ENCODE results near the gene CHST12.
"Not testable (repeated sequence)": the region's sequence is repeated elsewhere in the genome, so short reads cannot be mapped to it uniquely, and the experiment has no call there.

Gene CHST12

DNA sequence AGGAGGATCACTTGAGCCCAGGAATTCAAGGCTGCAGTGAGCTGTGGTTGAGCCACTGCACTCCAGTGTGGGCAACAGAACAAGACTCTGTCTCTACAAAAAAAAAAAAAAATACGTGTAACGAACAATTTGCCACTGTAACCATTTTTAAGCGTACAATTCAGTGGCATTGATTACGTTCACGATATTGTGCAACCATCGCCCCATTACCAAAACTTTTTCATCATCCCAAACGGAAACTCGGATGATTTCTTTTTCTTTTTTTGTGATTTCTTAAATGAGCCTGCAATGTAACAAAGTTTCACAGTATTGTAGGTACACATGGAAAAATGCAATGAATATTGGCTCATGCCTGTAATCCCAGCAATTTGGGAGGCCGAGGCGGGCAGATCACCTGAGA lies 63.3 kb downstream of the CHST12 start:
- DNase-seq: no peak

DNA sequence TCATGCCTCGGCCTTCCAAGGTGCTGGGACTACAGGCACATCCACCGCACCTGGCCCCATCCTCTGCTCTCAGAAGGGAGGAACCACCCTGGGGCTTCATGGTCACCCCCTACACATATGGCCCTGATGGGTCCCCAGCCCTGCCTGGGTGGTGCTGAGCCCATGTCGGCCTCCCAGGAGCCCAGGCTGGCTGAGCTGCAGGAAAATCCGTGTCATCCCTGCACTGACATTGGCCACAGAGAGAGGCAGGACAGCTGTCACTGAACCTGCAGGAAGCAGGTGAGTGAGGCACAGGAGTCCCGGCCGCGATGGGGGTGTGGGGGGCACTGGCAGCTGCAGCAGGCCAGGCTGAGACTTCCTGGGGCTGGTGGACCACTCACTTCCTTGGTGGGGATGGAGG lies 64.8 kb downstream of the CHST12 start:
- DNase-seq: no peak

DNA sequence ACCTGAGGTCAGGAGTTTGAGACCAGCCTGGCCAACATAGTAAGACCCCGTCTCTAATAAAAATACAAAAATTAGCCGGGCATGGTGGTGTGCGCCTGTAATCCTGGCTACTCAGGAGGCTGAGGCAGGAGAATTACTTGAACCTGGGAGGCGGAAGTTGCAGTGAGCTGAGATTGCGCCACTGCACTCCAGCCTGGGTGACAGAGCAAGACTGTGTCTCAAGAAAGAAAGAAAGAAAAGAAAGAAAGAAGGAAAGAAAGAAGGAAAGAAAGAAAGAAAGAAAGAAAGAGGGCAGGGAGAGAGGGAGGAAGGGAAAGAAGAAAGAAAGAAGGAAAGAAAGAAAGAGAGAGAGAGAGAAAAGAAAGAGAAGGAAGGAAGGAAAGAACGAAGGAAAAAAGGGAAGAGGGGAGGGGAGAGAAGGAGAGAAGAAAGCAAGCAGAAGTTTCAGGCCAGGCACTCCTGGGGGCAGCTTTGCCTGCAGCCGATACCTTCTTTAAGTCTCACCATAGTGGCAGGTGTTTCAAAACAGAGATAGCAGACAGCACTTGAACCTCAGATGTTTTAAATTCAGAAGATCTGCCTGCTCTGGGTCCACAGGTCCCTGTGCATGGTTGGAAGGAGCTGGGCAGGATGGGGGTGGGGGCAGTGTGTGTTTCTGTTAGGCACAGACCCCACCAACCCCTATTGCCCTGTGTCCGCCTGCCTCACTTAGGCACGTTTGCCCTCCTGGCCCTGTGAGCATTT lies 66.2 kb downstream of the CHST12 start:
- not testable (repeated sequence) for DNase-seq

DNA sequence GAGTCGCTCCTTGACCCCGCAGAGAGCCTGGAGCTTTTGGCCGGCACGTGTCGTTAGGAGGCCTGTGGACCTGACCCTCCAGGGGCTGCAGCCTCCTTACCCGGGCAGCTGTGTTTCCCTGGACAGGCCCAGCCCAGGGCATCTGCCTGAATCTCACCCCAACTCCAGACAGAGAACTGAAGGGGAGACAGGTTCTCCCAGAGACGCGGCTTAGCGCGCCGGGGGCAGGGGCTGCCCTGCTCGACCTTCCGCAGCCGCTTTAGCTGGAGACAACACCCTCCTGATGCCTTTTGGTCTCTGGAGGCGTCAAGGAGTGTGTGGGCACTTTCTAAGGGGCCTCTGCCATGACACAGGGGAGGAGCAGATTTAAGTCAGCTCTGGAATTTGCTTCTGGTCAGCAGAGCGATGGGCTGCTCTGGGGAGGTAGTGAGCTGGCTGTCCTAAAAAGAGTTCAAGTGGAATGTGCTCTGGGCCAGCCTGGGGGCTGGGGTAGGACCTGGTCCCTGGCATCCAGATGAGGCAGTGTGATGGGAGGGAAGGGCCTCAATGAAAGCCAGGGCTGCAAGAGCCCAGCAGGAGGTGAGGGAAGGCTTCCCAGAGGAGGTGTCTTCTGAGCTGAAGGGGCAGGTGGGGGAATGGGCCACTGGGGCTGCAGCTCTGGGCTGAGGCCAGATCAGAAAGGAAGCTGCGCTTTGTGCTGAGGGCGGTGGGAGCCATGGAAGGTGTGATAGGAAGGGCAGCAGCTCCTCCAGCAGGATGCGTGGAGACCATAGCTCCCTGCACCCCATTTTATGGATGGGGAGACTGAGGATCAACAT lies 67.0 kb downstream of the CHST12 start:
- no peak for DNase-seq

DNA sequence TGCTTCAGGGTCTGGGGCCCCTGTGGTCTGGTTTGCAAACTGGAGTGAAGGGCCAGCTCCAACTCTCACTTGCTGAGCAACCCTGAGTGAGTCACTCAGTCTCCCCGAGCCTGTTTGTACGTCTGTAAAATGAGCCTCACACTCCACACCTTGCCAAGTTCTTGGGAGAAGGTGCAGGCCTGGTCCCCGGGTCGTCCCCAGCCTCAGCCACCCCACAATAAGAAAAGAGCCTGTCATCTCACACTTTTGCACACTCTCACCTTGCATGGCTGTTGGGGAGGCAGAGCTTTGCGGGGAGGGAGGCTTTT lies 67.6 kb downstream of the CHST12 start:
- DNase-seq: no peak

DNA sequence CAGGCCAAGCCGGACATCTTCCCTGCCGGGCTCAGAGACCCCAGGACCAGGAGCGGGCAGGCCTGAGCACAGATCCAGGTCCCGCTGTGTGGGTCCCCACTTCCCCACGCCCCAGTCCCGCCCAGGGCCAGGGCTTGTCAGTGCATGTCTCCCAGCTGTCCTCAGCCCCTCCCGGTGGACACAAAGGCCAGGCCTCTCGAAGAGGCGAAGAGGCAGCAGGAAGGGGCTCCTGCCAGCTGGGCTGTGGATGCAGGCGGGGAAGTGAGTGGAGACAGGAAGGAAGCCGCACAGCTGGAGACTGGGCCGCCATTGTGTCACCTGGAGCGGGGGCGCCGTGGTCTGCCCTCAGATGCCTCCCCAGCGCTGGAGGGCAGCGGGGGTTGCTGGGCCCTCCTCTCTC lies 68.0 kb downstream of the CHST12 start:
- no peak for DNase-seq

DNA sequence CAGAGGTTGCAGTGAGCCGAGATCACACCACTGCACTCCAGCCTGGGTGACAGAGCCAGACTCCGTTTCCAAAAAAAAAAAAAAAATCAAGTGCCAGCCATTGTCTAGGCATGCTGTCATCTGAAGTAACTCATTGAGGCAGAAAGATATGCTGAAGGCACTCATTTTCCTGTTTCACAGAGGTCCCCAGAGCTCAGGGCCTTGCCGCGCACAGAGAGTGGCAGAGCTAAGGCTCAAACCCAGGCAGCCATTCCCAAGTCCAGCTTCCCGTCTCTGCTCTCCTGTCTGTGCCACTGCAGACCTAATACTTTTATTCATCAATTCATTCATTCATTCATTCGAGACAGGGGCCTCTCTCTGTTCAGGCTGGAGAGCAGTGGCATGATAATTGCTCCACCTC lies 69.3 kb downstream of the CHST12 start:
- DNase-seq: no peak

DNA sequence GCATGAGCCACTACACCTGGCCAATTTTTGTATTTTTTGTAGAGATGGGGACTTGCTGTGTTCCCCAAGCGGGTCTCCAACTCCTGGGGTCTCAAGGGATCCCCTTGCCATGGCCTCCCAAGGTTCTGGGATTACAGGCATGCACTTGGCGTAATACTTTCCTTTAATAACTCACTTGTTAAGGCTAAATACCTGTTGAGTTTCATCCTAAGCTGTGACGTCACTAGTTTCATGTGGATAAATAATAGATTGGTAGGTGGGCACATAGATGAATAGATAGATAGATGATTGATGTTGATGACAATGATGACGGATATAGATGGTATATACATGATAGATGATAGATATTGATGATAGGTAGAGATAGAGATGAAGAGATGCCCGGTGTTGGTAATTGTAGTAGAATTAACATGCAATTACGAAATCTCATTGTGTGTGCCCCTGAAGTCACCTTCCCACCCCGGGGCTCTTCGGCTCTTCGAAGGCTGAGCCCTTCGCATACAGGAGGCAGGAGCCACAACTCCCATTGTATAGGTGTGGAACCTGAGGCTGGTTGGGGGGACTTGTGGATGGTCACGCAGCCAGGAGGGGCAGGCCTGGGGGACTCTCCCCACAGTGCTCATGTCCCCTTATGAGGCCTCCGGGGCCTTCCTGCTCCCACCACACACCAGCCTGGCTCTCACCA lies 70.2 kb downstream of the CHST12 start:
- no peak for DNase-seq

DNA sequence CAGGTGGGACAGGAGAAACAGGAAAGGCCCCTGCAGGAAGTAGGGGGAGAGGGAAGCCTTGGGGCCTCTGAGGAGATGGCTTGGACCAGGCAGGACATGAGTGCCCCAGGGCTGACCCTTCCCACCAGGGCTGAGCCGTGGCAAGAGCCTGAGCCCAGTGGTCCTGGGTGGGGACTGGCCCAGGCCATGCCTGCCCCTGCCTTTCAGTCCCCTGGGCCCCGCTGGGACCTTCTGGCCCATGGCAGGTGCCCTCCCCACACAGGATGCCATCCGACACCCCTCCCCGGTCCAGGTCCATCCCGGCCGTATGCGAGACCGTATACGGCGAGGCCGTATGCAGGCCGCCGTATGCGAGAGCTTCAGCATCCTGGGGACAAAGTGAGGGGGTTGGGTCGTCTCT lies 70.8 kb downstream of the CHST12 start:
- no peak for DNase-seq

DNA sequence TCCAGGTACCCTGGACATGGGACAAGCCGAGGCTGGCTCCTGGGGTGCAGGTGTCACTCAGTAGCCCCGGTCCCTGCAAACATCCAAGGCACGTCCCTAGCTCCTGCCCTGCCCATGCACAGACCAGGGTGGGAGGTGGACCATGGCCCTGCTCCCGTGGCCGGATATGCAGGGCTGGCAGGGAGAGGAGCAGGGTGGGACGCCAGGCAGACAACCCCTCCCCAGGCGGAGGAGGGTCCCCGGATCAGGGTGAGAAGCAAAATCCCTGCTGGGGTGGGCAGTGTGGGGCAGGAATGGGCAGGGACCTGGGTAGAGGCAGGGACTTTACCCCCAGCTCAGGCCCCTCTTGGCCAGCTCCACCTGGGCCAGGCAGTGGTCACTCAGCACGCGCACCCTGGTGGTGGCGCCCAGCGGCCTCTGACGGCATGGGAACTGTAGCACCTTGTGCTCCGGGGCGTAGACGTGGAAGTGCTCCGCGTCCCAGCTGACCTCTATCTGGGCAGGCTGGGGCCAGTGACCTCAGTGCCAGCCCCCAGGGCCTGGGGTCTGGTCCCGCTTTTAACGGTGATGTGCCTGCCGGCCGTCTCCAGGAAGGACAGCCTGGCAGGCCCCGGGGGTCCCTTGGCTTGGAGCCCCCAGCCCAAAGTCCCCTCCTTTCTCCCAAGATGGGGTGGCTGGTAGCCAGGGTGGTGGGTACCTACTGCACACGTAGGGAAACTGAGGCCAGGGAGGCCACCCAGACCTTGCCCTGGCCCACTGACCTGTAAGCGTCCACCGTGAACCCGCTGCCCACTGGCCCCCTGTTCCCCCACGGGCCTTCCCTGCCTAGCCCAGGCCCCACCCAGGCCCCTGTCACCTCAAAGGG lies 71.6 kb downstream of the CHST12 start:
- no peak for DNase-seq

DNA sequence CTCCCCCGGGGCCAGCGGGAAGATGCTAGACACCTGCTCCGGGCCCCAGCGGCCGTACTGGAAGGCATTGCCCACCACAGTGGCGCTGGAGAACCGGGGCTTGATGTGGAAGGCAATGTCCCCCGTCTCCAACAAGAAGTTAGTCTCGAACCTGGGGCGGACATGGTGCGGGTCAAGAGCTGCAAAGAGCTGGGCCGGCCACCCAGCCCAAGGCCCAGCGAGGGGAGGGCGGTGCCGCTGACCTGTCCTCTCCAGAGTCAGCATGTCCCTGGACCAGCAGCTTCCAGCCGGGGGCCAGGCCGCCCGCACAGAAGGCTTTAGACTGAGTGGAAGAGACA lies 72.2 kb downstream of the CHST12 start:
- DNase-seq: no peak

DNA sequence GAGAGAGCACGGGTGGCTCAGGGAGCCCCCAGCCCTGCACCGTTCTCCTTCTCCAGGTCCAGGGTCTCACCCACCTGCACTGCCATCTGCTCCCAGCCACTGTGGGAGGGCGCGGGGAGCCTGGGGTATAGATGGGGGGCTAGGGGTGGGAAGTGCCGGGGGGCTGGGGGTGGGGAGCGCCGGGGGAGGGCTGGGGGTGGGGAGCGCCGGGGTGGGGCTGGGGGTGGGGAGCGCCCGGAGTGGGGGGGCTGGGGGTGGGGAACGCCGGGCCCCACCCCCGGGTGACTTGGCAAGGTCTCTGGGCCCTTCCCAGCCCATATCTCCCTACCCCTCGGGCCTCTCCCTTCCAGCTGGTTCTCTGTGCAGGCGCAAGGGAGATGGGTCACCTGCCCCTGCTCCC lies 72.9 kb downstream of the CHST12 start, which contains the start of gene GRIFIN:
TSS of gene GRIFIN (minus strand) at position 101 of the 400 bp plus-strand sequence. CDS start at position 86, 15 bp downstream.
- no peak for DNase-seq

DNA sequence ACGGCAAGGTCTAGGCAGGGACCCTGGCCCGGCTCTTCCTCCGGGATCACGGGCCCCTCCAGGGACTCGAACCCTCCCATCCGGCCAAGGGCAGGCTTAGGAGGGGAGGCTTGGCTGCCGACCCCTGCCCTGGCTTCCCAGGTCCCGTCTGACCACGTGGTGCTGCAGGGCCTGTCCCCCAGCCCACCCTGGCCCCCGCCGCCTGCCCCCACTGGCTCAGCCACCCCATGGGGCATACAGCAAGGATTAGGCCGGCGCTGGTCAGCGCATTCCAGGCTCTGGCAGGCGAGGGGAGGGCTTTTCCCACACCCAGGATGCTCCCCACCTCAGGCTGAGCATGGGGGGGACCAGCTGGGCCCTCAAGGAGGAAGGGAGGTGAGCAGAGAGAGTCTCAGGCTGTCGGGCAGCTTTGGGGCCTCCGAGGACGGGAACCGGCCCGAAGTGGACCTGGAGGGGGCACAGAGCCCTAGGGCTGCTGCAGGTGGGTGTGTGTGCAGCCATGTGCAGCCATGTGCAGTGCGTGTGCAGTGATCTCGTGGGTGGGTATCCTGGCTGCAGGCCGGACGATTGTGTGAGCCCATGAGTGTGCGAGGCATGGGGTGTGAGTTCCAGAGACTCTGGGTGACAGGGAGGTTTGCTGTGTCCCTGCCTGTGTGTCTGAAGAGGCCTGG lies 73.5 kb downstream of the CHST12 start:
- no peak for DNase-seq

DNA sequence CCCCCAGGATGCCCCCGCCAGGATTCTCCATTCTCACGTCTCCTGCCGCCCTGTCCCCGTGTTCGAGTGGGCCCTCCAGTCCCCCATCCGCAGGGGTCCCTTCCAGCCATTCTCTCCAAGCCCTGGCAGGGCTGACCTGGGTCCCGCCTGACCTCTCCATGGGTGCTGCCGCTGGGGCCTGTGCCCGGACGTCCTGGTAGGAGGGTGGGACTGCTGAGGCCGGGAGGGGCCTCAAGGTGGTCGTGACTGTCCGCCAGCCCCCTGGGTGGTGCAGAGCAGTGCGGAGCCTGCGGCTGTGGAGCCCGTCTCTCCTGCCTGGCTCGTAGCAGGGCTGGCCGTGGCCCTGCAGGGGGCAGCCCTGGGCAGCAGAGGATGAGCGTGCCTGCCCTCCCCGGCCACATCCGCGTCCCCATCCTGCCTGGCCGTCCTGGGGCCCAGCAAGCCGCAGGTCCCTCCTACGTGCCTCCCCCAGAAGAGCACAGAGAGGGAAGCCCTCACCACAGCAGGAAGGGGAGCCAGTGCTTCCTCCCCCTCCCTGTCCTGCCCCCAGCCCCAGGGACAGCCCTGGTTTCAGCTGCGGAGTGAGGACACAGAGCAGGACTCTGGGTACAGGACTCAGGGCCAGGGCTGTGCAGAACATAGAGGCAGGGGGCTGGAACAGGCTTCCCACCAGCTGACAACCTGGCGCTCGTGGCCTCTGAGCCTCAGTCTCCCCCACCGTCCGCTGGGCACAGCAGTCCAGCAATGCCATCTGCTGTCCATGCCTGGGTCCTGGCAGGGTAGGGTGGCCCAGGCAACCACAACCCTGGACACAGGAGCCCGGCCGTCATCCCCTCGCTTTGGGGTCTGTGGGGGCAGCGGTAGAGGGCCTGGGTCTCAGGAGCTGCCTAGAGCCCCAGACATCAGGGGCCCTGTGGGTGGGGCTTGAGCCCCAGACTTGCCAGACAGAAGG lies 74.3 kb downstream of the CHST12 start:
- DNase-seq: peak; percentile 82

DNA sequence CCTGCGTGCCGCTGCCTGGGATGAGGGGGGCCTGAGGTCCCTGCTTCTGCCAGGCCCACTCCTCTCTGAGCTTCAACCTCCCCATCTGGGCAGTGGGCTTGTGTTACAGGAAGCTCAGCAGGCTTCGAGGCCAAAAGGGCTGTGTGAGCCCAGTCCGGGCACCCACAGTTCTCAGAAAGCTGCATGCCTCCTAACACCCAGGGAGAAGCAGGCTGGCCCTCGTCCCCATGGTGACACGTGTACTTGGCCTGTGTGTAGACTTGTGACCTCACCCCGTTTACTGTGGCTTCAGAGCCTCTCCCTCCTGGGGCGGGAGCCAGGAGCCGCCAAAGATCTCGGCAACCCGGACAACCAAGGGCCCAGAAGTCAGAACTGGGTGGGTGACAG lies 75.0 kb downstream of the CHST12 start:
- no peak for DNase-seq

DNA sequence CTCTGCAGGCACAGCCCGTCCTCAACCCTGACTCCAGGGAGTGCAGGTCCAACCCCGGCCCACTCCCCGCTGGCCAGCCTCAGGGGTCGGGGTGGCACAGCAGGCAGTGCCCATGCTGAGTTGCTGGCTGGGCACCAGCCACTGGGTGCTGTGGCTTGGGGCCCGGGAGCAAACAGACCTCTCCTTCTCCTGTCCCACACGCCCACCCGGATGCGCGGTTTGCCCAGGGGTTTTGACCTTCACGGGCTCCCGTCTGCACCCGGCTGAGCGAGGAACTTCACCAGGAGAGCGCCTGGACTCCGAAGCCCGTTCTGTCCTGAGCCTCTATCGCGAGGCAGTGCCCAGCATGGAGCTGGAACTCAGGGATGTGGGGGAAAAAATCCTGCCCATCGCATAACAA lies 75.4 kb downstream of the CHST12 start:
- DNase-seq: no peak

DNA sequence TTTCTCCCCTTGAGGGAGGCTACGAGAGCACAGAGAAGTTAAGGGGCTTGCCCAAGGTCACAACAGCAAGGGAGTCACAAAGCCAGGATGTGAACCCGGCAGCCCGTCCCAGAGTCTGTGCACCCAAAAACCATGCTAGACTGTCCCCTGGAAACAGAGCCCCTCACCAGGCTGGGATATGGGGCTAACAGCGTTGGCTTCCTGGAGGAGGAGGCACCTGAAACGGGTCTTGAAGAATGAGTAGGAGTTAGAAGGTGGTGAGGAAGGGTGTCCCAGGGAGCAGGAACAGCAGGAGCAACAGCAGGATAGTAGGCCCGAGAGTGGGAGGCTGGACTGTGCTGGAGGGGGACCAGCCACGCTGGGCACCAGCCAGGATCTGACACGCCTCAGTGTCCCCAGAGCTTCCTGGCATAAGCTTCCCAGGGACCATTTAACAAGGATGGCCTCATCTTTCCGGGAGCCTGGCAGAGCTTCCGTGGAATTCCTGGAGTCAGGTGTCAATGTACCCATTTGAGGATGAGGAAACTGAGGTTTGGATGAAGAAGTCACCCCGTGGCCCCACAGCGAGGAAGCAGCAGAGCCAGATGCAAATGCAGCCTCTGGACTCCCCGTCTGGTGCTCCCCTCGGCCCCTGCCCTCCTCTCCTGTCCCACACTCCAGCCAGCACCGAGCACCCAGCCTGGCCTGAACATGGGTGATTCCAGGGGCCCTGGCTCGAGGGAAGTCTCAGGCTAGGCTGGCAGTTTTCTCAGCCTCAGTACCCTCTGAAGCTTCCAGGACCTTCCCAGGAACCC lies 76.1 kb downstream of the CHST12 start:
- DNase-seq: no peak

DNA sequence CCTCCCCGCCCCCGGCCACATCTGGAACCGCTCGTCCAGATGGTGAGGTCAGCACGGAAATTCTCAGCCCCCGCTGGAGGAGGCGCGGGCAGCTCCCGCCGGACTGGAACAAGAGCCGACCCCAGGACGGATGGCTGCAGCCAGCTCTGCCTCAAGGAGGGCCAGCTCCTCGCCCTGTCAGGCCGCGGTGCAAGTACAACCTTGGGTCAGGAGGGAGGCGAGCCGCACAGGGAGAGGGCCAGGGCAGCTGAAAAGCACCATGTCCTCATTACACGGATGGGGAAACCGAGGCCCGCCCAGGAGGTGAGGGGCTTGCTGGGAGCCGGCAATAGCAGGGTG lies 76.6 kb downstream of the CHST12 start:
- DNase-seq: no peak

DNA sequence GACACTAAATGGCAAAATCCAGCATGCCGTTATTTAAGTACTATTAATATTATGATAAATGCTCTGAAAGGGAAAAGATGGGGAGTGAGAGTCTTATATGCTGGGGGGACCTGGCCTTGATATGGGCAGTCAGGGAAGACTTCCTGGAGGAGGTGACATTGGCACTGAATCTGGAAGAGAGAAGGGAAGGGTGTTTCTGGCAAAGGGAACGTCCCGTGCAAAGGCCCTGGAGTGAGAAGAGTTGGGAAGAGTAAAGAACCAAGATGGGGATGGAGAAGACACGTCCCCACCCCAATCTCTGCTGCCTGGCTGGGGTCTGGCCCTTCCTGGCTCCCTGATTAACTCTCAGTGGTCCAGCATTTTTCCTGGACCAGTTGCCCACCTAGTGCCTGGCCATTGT lies 77.8 kb downstream of the CHST12 start:
- no peak for DNase-seq

DNA sequence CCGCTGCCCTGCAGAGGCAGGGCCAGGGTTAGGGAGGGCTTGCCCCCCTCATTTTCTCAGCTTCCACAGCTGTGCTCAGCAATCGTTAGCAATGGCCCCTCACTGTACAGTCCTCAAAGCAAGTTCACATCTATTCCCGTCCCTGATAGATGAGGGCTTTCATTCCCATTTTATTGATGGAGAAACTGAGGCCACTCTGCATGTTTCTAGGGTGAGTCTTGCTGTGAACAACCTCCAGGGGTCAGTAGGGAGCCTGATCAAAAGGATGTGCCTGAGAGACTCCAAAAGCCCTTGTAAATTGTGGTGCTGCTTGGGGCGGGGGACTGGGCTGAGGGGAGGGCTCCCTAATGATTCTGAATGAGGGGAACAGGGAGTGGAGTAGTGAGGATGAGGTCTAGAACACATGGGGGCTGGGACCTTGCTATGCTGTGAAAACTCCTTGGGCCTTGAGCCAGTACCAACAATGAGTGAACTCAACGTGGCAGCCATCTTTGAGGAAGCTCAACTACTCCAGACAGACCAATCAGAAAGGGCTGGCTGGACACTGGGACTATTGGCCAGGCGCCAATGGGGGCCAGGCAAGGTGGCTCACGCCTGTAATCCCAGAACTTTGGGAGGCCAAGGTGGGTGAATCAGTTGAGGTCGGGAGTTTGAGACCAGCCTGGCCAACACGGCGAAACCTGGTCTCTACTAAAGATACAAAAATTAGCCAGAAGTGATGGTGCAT lies 79.5 kb downstream of the CHST12 start:
- no peak for DNase-seq
